Hematopoietic multipotent progenitor cell treated with erythropoietin and hydrocortisone succinate and interleukin-3 and kit ligand, for 4 days (in vitro differentiated cells): ENCODE results near the gene TRIM26.
A peak's percentile ranks its signal among the peaks of the same experiment; 100 is the strongest.
"Not testable (repeated sequence)": the region's sequence is repeated elsewhere in the genome, so short reads cannot be mapped to it uniquely, and the experiment has no call there.

Experiments used
- DNase-seq: peaks from one replicate; pipeline ENCODE4 v3.0.0-alpha.2; 2015

TRIM26 gene

GRCh38 chr6:30212865-30213666, at the start of gene TRIM26:
Gene TRIM26 (minus strand): TSS chr6:30213406. CDS start chr6:30199103, 14,303 bp downstream.
- peak; percentile 98 for DNase-seq

GRCh38 chr6:30260036-30260504, 46.9 kb upstream of the TRIM26 start:
- DNase-seq, result no peak

- peak; percentile 82 for DNase-seq
Observed at GRCh38 chr6:30259140-30260035, 46.2 kb upstream of the TRIM26 start.

- DNase-seq, result no peak
Observed at GRCh38 chr6:30258204-30258603, 45.0 kb upstream of the TRIM26 start.

- not testable (repeated sequence) for DNase-seq
Observed at GRCh38 chr6:30252417-30252816, 39.2 kb upstream of the TRIM26 start.

- DNase-seq, result peak; percentile 53
Observed at GRCh38 chr6:30244560-30244959, 31.4 kb upstream of the TRIM26 start.

- peak; percentile 60 for DNase-seq
Observed at GRCh38 chr6:30238178-30238795, 25.1 kb upstream of the TRIM26 start.

- DNase-seq, result no peak
Observed at GRCh38 chr6:30234356-30234755, 21.1 kb upstream of the TRIM26 start.

GRCh38 chr6:30231067-30231466, 17.9 kb upstream of the TRIM26 start:
- no peak for DNase-seq

GRCh38 chr6:30227763-30228487, 14.7 kb upstream of the TRIM26 start:
- DNase-seq, result no peak

- DNase-seq, result no peak
Observed at GRCh38 chr6:30227242-30227722, 14.1 kb upstream of the TRIM26 start.

GRCh38 chr6:30223339-30223738, 10.1 kb upstream of the TRIM26 start:
- DNase-seq, result no peak

- DNase-seq, result not testable (repeated sequence)
Observed at GRCh38 chr6:30221956-30222355, 8.8 kb upstream of the TRIM26 start.

- DNase-seq, result not testable (repeated sequence)
Observed at GRCh38 chr6:30221395-30221794, 8.2 kb upstream of the TRIM26 start.

- peak; percentile 86 for DNase-seq
Observed at GRCh38 chr6:30219244-30219643, 6.0 kb upstream of the TRIM26 start.

- DNase-seq, result no peak
Observed at GRCh38 chr6:30216096-30216495, 2.9 kb upstream of the TRIM26 start.

- DNase-seq, result no peak
Observed at GRCh38 chr6:30214657-30214982, 1.4 kb upstream of the TRIM26 start.

GRCh38 chr6:30213957-30214656, 901 bp upstream of the TRIM26 start:
- peak; percentile 85 for DNase-seq

GRCh38 chr6:30213667-30213956, 406 bp upstream of the TRIM26 start:
- DNase-seq, result no peak

GRCh38 chr6:30211899-30212298, 1.3 kb downstream of the TRIM26 start:
- no peak for DNase-seq

GRCh38 chr6:30211306-30211705, 1.9 kb downstream of the TRIM26 start:
- no peak for DNase-seq
